Endothelial cell of umbilical vein (primary cell): ENCODE data around the gene TRPT1.

Source experiments
- CTCF ChIP-seq, 2 donors: IDR thresholded peaks; 1 replicate in 1 of 2; 2 replicates in 1 of 2; pipeline ENCODE4 v1.5.1; 2011; ENCODE audit warnings: low read length in 2 of 2, mild to moderate bottlenecking in 2 of 2, moderate library complexity in 2 of 2, control low read depth in 1 of 2, inconsistent platforms in 1 of 2, low read depth in 1 of 2; ENCODE audit not compliant: insufficient read depth in 1 of 2; ENCODE audit errors: extremely low read depth in 1 of 2
- EZH2 ChIP-seq: IDR thresholded peaks from 2 replicates; pipeline ENCODE4 v1.6.1; 2012; ENCODE audit warnings: borderline replicate concordance, low read depth, mild to moderate bottlenecking, moderate library complexity, low read length, inconsistent platforms; ENCODE audit not compliant: severe bottlenecking
- FOS ChIP-seq: IDR thresholded peaks from 2 replicates; pipeline ENCODE4 v1.6.1; 2011; ENCODE audit warnings: mild to moderate bottlenecking, low read length, moderate library complexity, borderline replicate concordance; ENCODE audit not compliant: insufficient read depth
- GATA2 ChIP-seq: IDR thresholded peaks from 2 replicates; pipeline ENCODE4 v1.7.0; 2011; ENCODE audit warnings: low read depth, mild to moderate bottlenecking, moderate library complexity, mixed read lengths, low read length; ENCODE audit not compliant: insufficient read length, insufficient read depth
- JUN ChIP-seq: IDR thresholded peaks from 2 replicates; pipeline ENCODE4 v1.6.1; 2011; ENCODE audit warnings: borderline replicate concordance, low read depth; ENCODE audit not compliant: insufficient read length, insufficient read depth
- MAX ChIP-seq: IDR thresholded peaks from 2 replicates; pipeline ENCODE4 v1.6.1; 2011; ENCODE audit not compliant: insufficient read depth, insufficient read length
- MYC ChIP-seq: IDR thresholded peaks from one replicate; pipeline ENCODE4 v1.6.1; 2011; ENCODE audit warnings: mild to moderate bottlenecking, low read depth, low read length
- POLR2A ChIP-seq: IDR thresholded peaks from 2 replicates; pipeline ENCODE4 v1.6.1; 2012; ENCODE audit warnings: low read depth, mild to moderate bottlenecking, control low read depth, low read length
- POLR2AphosphoS5 ChIP-seq: IDR thresholded peaks from 2 replicates; pipeline ENCODE4 v1.6.1; 2012; ENCODE audit warnings: low read depth, mild to moderate bottlenecking, control low read depth, low read length, moderate library complexity; ENCODE audit not compliant: insufficient read depth

- TF ChIP-seq CTCF (IDR thresholded peaks at IDR 0.05; ENCODE audit: extremely low read depth in 1 of 2, insufficient read depth in 1 of 2, low read depth in 1 of 2, low read length in 2 of 2) (no peak), JUN (no peak), POLR2A (no peak), POLR2AphosphoS5 (no peak), FOS (no peak), MYC (no peak), EZH2 (no peak), MAX (no peak), GATA2 (no peak)
Measured at GRCh38 chr11:64248578-64248977, 22.6 kb upstream of the TRPT1 start.
